Endodermal cell (in vitro differentiated cells): Measurements from ENCODE around the gene ZBED4. TPM values are rescaled to one million over a fixed set of nuclear protein-coding genes. Genes with fewer than 3 reads are reported as not detected.

Experiments
- DNase-seq: peaks from one replicate; pipeline ENCODE4 v3.0.0-alpha.2; 2017
- H3K27ac ChIP-seq: 2 replicates; pipeline ENCODE4 v1.5.1; 2013; ENCODE audit warnings: mild to moderate bottlenecking, low read depth, low read length, moderate library complexity
- H3K27me3 ChIP-seq: 2 replicates; pipeline ENCODE4 v1.6.1; 2013; ENCODE audit warnings: mild to moderate bottlenecking, low read length, moderate library complexity; ENCODE audit not compliant: insufficient read depth, control insufficient read depth, poor library complexity, severe bottlenecking
- H3K36me3 ChIP-seq: 2 replicates; pipeline ENCODE4 v1.7.0; 2013; ENCODE audit warnings: mild to moderate bottlenecking, low read length, moderate library complexity; ENCODE audit not compliant: control insufficient read depth, insufficient read depth
- H3K4me1 ChIP-seq: one replicate; pipeline ENCODE4 v1.7.0; 2013; ENCODE audit warnings: low read length; ENCODE audit not compliant: control insufficient read depth, insufficient read depth
- H3K4me3 ChIP-seq: 2 replicates; pipeline ENCODE4 v1.5.1; 2013; ENCODE audit warnings: mild to moderate bottlenecking, low read length, moderate library complexity
- H3K9ac ChIP-seq: 2 replicates; pipeline ENCODE4 v1.6.1; 2013; ENCODE audit warnings: mild to moderate bottlenecking, low read length, moderate library complexity; ENCODE audit not compliant: poor library complexity, severe bottlenecking; ENCODE audit errors: extremely low read depth
- H3K9me3 ChIP-seq: 2 replicates; pipeline ENCODE4 v1.6.1; 2013; ENCODE audit warnings: mild to moderate bottlenecking, low read length, moderate library complexity; ENCODE audit not compliant: control insufficient read depth
- H3K27ac Mint-ChIP-seq: 2 replicates; pipeline ENCODE4 v1.8.0; 2020; ENCODE audit warnings: mixed read lengths
- H3K27me3 Mint-ChIP-seq: 2 replicates; pipeline ENCODE4 v1.8.0; 2021; ENCODE audit warnings: mild to moderate bottlenecking, mixed read lengths; ENCODE audit not compliant: insufficient read depth
- H3K36me3 Mint-ChIP-seq: 2 replicates; pipeline ENCODE4 v1.8.0; 2020; ENCODE audit warnings: low read depth, mixed read lengths
- H3K4me1 Mint-ChIP-seq: 2 replicates; pipeline ENCODE4 v1.8.0; 2020; ENCODE audit warnings: mixed read lengths
- H3K4me3 Mint-ChIP-seq: 2 replicates; pipeline ENCODE4 v1.8.0; 2020; ENCODE audit warnings: mild to moderate bottlenecking, moderate library complexity, mixed read lengths
- H3K9me3 Mint-ChIP-seq: 2 replicates; pipeline ENCODE4 v1.8.0; 2020; ENCODE audit warnings: mild to moderate bottlenecking, mixed read lengths
- CTCF ChIP-seq: fragments of 200-600 bp; sonication (generic); conservative IDR thresholded peaks from 2 replicates; pipeline ENCODE4 v1.5.0; 2021; ENCODE audit warnings: antibody characterized with exemption, mild to moderate bottlenecking
- WGBS, 2 experiments: methylation state at CpG; one replicate each; pipeline versions ENCODE4 v1.1.5 to v1.1.7; 2013; ENCODE audit warnings: missing lambda C conversion rate in 2 of 2, mixed read lengths in 1 of 2; ENCODE audit not compliant: insufficient coverage in 1 of 2, insufficient read length in 1 of 2; 5-methylcytosine and 5-hydroxymethylcytosine counted together
- total RNA-seq, 2 donors: library from RNA; stranded (reverse); fragmentation: NEBNext Ultra II Directional in 1 of 2; extraction: Animal tissue kit (Norgen Biotek cat#: 25700) in 1 of 2; gene quantifications; 2 replicates in 1 of 2; 3 replicates in 1 of 2; pipeline ENCODE4 v1.2.1, GENCODE V29; 2021

ZBED4 gene
- total RNA-seq, 2 donors from 2014 or later = 22.0 to 26.6 TPM

GRCh38 chr22:49936973-49937757 lies 83.5 kb downstream of the ZBED4 start:
- Histone ChIP-seq H3K4me3 (no peak overlapping the region), H3K4me1 (no peaks in the 10 kb centered on the region), H3K9ac (no peak overlapping the region), H3K36me3 (no peaks in the 10 kb centered on the region), H3K27ac (no peak overlapping the region), H3K27me3 (no peaks in the 10 kb centered on the region), H3K9me3 (no peaks in the 10 kb centered on the region)
- Mint-ChIP-seq H3K4me1 (no peaks in the 10 kb centered on the region), H3K36me3 (no peaks in the 10 kb centered on the region), H3K27ac (no peak overlapping the region), H3K27me3 (peaks cover 5% of the 10 kb centered on the region), H3K4me3 (peak overlapping the region; percentile 37), H3K9me3 (peaks cover 5% of the 10 kb centered on the region)
- no peak for DNase-seq
- TF ChIP-seq CTCF = no peak
- 85% methylated on average over 9 to 21 of the region's 21 CpGs for WGBS, 2 experiments

GRCh38 chr22:49937758-49938564 lies 84.3 kb downstream of the ZBED4 start:
- no peaks in the 10 kb centered on the region for H3K27me3 ChIP-seq
- H3K36me3 Mint-ChIP-seq = no peaks in the 10 kb centered on the region
- H3K9me3 Mint-ChIP-seq = peaks cover 5% of the 10 kb centered on the region
- no peak overlapping the region for H3K4me3 ChIP-seq
- no peak overlapping the region for H3K4me3 Mint-ChIP-seq
- no peaks in the 10 kb centered on the region for H3K9me3 ChIP-seq
- H3K4me1 ChIP-seq = no peaks in the 10 kb centered on the region
- H3K4me1 Mint-ChIP-seq = no peaks in the 10 kb centered on the region
- H3K27me3 Mint-ChIP-seq = peaks cover 4% of the 10 kb centered on the region
- no peak overlapping the region for H3K27ac ChIP-seq
- TF ChIP-seq CTCF = no peak
- 90 to 91% methylated on average over 20 to 25 of the region's 27 CpGs for WGBS, 2 experiments
- no peaks in the 10 kb centered on the region for H3K36me3 ChIP-seq
- DNase-seq = no peak
- H3K9ac ChIP-seq = no peak overlapping the region
- no peak overlapping the region for H3K27ac Mint-ChIP-seq

GRCh38 chr22:49938565-49939136 lies 85.0 kb downstream of the ZBED4 start:
- DNase-seq = no peak

More at GRCh38 chr22:49938565-49939136, 85.0 kb downstream of the ZBED4 start:
- no peaks in the 10 kb centered on the region for H3K36me3 ChIP-seq
- H3K4me3 ChIP-seq = no peak overlapping the region
- Mint-ChIP-seq H3K9me3 (peaks cover 5% of the 10 kb centered on the region), H3K27ac (no peak overlapping the region), H3K4me1 (no peaks in the 10 kb centered on the region), H3K36me3 (no peaks in the 10 kb centered on the region), H3K27me3 (peaks cover 2% of the 10 kb centered on the region), H3K4me3 (no peak overlapping the region)
- WGBS, 2 experiments = 93 to 95% methylated on average over 10 to 19 of the region's 19 CpGs
- no peaks in the 10 kb centered on the region for H3K4me1 ChIP-seq
- TF ChIP-seq CTCF = no peak
- H3K27ac ChIP-seq = no peak overlapping the region
- no peak overlapping the region for H3K9ac ChIP-seq
- no peaks in the 10 kb centered on the region for H3K9me3 ChIP-seq
- H3K27me3 ChIP-seq = no peaks in the 10 kb centered on the region

Other genes starting within 250 kb of the ZBED4 start
- 10 to 100 TPM; 49.5 to 54.9 TPM for gene BRD1, start 26.0 kb upstream of the ZBED4 start, total RNA-seq
- gene ALG12, start 64.6 kb downstream of the ZBED4 start, total RNA-seq = 10 to 100 TPM; 19.7 to 26.2 TPM
- gene CRELD2, start 64.8 kb downstream of the ZBED4 start, total RNA-seq = 10 to 100 TPM; 39.8 to 62.9 TPM
- gene PIM3, start 106.9 kb downstream of the ZBED4 start, total RNA-seq = 10 to 100 TPM; 31.5 to 36.6 TPM
- gene IL17REL, start 158.9 kb downstream of the ZBED4 start, total RNA-seq = under 1 TPM in 1 of 2 donors, not detected in 1; 0.15 TPM
- under 1 TPM in 1 of 2 donors, not detected in 1; 0.20 TPM for gene TTLL8, start 204.5 kb downstream of the ZBED4 start, total RNA-seq
- gene MLC1, start 231.6 kb downstream of the ZBED4 start, total RNA-seq = under 1 TPM in 1 of 2 donors, not detected in 1; 0.18 TPM
- gene MOV10L1, start 236.2 kb downstream of the ZBED4 start, total RNA-seq = under 1 TPM in 1 of 2 donors, not detected in 1; 0.31 TPM